ENCODE data around the gene RPL37. TPM values are rescaled to one million over a fixed set of nuclear protein-coding genes. Genes with fewer than 3 reads are reported as not detected.
A peak's percentile ranks its signal among the peaks of the same experiment; 100 is the strongest.
"Not testable (repeated sequence)": the region's sequence is repeated elsewhere in the genome, so short reads cannot be mapped to it uniquely, and the experiment has no call there.

The RPL37 gene
- polyA plus RNA-seq, 4 donors: 1,027 to 2,589 (median 1,856) TPM

GRCh38 chr5:40825461-40826043 lies 9.5 kb downstream of the RPL37 start:
- not testable (repeated sequence) for H3K4me3 ChIP-seq (ENCODE audit: low read depth in 1 of 3, low read length in 3 of 3); DNase-seq; H3K9me3 ChIP-seq (ENCODE audit: control insufficient read depth in 2 of 2, insufficient read depth in 1 of 2, low read depth in 1 of 2, low read length in 1 of 2); FAIRE-seq; H3K27me3 ChIP-seq (ENCODE audit: control insufficient read depth in 3 of 3, insufficient read depth in 3 of 3, low read length in 3 of 3); H3K27ac ChIP-seq (ENCODE audit: low read depth in 1 of 3, low read length in 2 of 3); H3K4me1 ChIP-seq (ENCODE audit: control insufficient read depth in 3 of 3, insufficient read depth in 2 of 3, low read depth in 1 of 3, low read length in 2 of 3)
- 86 to 92% (median 89%) methylated on average over 11 of the region's 11 CpGs for WGBS, 3 donors
- H3K36me3 ChIP-seq (ENCODE audit: control insufficient read depth in 3 of 3, insufficient read depth in 2 of 3, low read depth in 1 of 3, low read length in 3 of 3): peaks cover 14 to 33% (median 16%) of the 10 kb centered on the region in 3 donors

GRCh38 chr5:40823459-40823858 lies 11.6 kb downstream of the RPL37 start:
- Histone ChIP-seq H3K9me3 (ENCODE audit: control insufficient read depth in 2 of 2, insufficient read depth in 1 of 2, low read depth in 1 of 2, low read length in 1 of 2) (no peaks in the 10 kb centered on the region), H3K27ac (ENCODE audit: low read depth in 1 of 3, low read length in 2 of 3) (no peak overlapping the region), H3K27me3 (ENCODE audit: control insufficient read depth in 3 of 3, insufficient read depth in 3 of 3, low read length in 3 of 3) (no peaks in the 10 kb centered on the region), H3K4me1 (ENCODE audit: control insufficient read depth in 3 of 3, insufficient read depth in 2 of 3, low read depth in 1 of 3, low read length in 2 of 3) (no peaks in the 10 kb centered on the region), H3K4me3 (ENCODE audit: low read depth in 1 of 3, low read length in 3 of 3) (no peak overlapping the region), H3K36me3 (ENCODE audit: control insufficient read depth in 3 of 3, insufficient read depth in 2 of 3, low read depth in 1 of 3, low read length in 3 of 3) (peaks cover 5 to 20% (median 6%) of the 10 kb centered on the region in 3 donors)
- no peak for DNase-seq
- FAIRE-seq: no peak
- 38 to 56% (median 43%) methylated on average over 1 of the region's 1 CpG for WGBS, 3 donors

GRCh38 chr5:40813698-40814281 lies 21.2 kb downstream of the RPL37 start:
- no peak overlapping the region for H3K27ac ChIP-seq (ENCODE audit: low read depth in 1 of 3, low read length in 2 of 3)
- H3K4me3 ChIP-seq (ENCODE audit: low read depth in 1 of 3, low read length in 3 of 3): no peak overlapping the region
- WGBS, 3 donors: 70 to 83% (median 73%) methylated on average over 2 of the region's 2 CpGs
- H3K4me1 ChIP-seq (ENCODE audit: control insufficient read depth in 3 of 3, insufficient read depth in 2 of 3, low read depth in 1 of 3, low read length in 2 of 3): no peaks in the 10 kb centered on the region
- H3K27me3 ChIP-seq (ENCODE audit: control insufficient read depth in 3 of 3, insufficient read depth in 3 of 3, low read length in 3 of 3): no peaks in the 10 kb centered on the region
- no peak for FAIRE-seq
- H3K36me3 ChIP-seq (ENCODE audit: control insufficient read depth in 3 of 3, insufficient read depth in 2 of 3, low read depth in 1 of 3, low read length in 3 of 3): no peaks in the 10 kb centered on the region
- no peaks in the 10 kb centered on the region for H3K9me3 ChIP-seq (ENCODE audit: control insufficient read depth in 2 of 2, insufficient read depth in 1 of 2, low read depth in 1 of 2, low read length in 1 of 2)
- DNase-seq: no peak

GRCh38 chr5:40812125-40812524 lies 22.9 kb downstream of the RPL37 start:
- H3K4me1 ChIP-seq (ENCODE audit: control insufficient read depth in 3 of 3, insufficient read depth in 2 of 3, low read depth in 1 of 3, low read length in 2 of 3): no peaks in the 10 kb centered on the region
- H3K27ac ChIP-seq (ENCODE audit: low read depth in 1 of 3, low read length in 2 of 3): no peak overlapping the region
- H3K4me3 ChIP-seq (ENCODE audit: low read depth in 1 of 3, low read length in 3 of 3): no peak overlapping the region
- H3K9me3 ChIP-seq (ENCODE audit: control insufficient read depth in 2 of 2, insufficient read depth in 1 of 2, low read depth in 1 of 2, low read length in 1 of 2): no peaks in the 10 kb centered on the region
- no peaks in the 10 kb centered on the region for H3K36me3 ChIP-seq (ENCODE audit: control insufficient read depth in 3 of 3, insufficient read depth in 2 of 3, low read depth in 1 of 3, low read length in 3 of 3)
- DNase-seq (peak in 1 of 2 donors; percentile 90), FAIRE-seq (no peak)
- no peaks in the 10 kb centered on the region for H3K27me3 ChIP-seq (ENCODE audit: control insufficient read depth in 3 of 3, insufficient read depth in 3 of 3, low read length in 3 of 3)
- 6 to 25% (median 23%) methylated on average over 1 of the region's 1 CpG for WGBS, 3 donors

GRCh38 chr5:40801771-40802562 lies 33.1 kb downstream of the RPL37 start:
- Histone ChIP-seq H3K27me3 (ENCODE audit: control insufficient read depth in 3 of 3, insufficient read depth in 3 of 3, low read length in 3 of 3) (no peaks in the 10 kb centered on the region), H3K9me3 (ENCODE audit: control insufficient read depth in 2 of 2, insufficient read depth in 1 of 2, low read depth in 1 of 2, low read length in 1 of 2) (no peaks in the 10 kb centered on the region), H3K36me3 (ENCODE audit: control insufficient read depth in 3 of 3, insufficient read depth in 2 of 3, low read depth in 1 of 3, low read length in 3 of 3) (no peaks in the 10 kb centered on the region), H3K4me1 (ENCODE audit: control insufficient read depth in 3 of 3, insufficient read depth in 2 of 3, low read depth in 1 of 3, low read length in 2 of 3) (no peaks in the 10 kb centered on the region), H3K27ac (ENCODE audit: low read depth in 1 of 3, low read length in 2 of 3) (no peak overlapping the region), H3K4me3 (ENCODE audit: low read depth in 1 of 3, low read length in 3 of 3) (no peak overlapping the region)
- FAIRE-seq: no peak
- DNase-seq: no peak
- 83 to 88% (median 85%) methylated on average over 8 of the region's 8 CpGs for WGBS, 3 donors

GRCh38 chr5:40799258-40799657 lies 35.8 kb downstream of the RPL37 start:
- H3K9me3 ChIP-seq (ENCODE audit: control insufficient read depth in 2 of 2, insufficient read depth in 1 of 2, low read depth in 1 of 2, low read length in 1 of 2): no peaks in the 10 kb centered on the region
- no peak for DNase-seq
- H3K4me3 ChIP-seq (ENCODE audit: low read depth in 1 of 3, low read length in 3 of 3): no peak overlapping the region
- FAIRE-seq: no peak
- no peaks in the 10 kb centered on the region for H3K27me3 ChIP-seq (ENCODE audit: control insufficient read depth in 3 of 3, insufficient read depth in 3 of 3, low read length in 3 of 3)
- H3K4me1 ChIP-seq (ENCODE audit: control insufficient read depth in 3 of 3, insufficient read depth in 2 of 3, low read depth in 1 of 3, low read length in 2 of 3): peaks cover 2 to 6% (median 5%) of the 10 kb centered on the region in 3 donors
- 0 to 23% (median 0%) methylated on average over 1 of the region's 1 CpG for WGBS, 3 donors
- no peaks in the 10 kb centered on the region for H3K36me3 ChIP-seq (ENCODE audit: control insufficient read depth in 3 of 3, insufficient read depth in 2 of 3, low read depth in 1 of 3, low read length in 3 of 3)
- H3K27ac ChIP-seq (ENCODE audit: low read depth in 1 of 3, low read length in 2 of 3): no peak overlapping the region

GRCh38 chr5:40798801-40799210 lies 36.2 kb downstream of the RPL37 start:
- Histone ChIP-seq H3K36me3 (ENCODE audit: control insufficient read depth in 3 of 3, insufficient read depth in 2 of 3, low read depth in 1 of 3, low read length in 3 of 3) (peaks cover 0 to under 1% (median 0%) of the 10 kb centered on the region in 3 donors), H3K4me3 (ENCODE audit: low read depth in 1 of 3, low read length in 3 of 3) (peak overlapping the region in 2 of 3 donors; percentile 84 to 96), H3K27ac (ENCODE audit: low read depth in 1 of 3, low read length in 2 of 3) (peak overlapping the region; percentile 5 to 87 (median 43)), H3K4me1 (ENCODE audit: control insufficient read depth in 3 of 3, insufficient read depth in 2 of 3, low read depth in 1 of 3, low read length in 2 of 3) (peaks cover 2 to 6% (median 5%) of the 10 kb centered on the region in 3 donors), H3K9me3 (ENCODE audit: control insufficient read depth in 2 of 2, insufficient read depth in 1 of 2, low read depth in 1 of 2, low read length in 1 of 2) (no peaks in the 10 kb centered on the region), H3K27me3 (ENCODE audit: control insufficient read depth in 3 of 3, insufficient read depth in 3 of 3, low read length in 3 of 3) (no peaks in the 10 kb centered on the region)
- 3 to 4% (median 4%) methylated on average over 7 of the region's 7 CpGs for WGBS, 3 donors
- FAIRE-seq (no peak), DNase-seq (no peak)

GRCh38 chr5:40798012-40798800 lies 36.8 kb downstream of the RPL37 start, which contains the start of gene PRKAA1:
Gene PRKAA1, minus strand, starts transcription at chr5:40798374. Its CDS starts 185 bp downstream, at chr5:40798189.
- Histone ChIP-seq H3K36me3 (ENCODE audit: control insufficient read depth in 3 of 3, insufficient read depth in 2 of 3, low read depth in 1 of 3, low read length in 3 of 3) (peaks cover 0 to 3% (median 0%) of the 10 kb centered on the region in 3 donors), H3K27me3 (ENCODE audit: control insufficient read depth in 3 of 3, insufficient read depth in 3 of 3, low read length in 3 of 3) (no peaks in the 10 kb centered on the region), H3K4me1 (ENCODE audit: control insufficient read depth in 3 of 3, insufficient read depth in 2 of 3, low read depth in 1 of 3, low read length in 2 of 3) (peaks cover 2 to 6% (median 5%) of the 10 kb centered on the region in 3 donors), H3K9me3 (ENCODE audit: control insufficient read depth in 2 of 2, insufficient read depth in 1 of 2, low read depth in 1 of 2, low read length in 1 of 2) (no peaks in the 10 kb centered on the region), H3K4me3 (ENCODE audit: low read depth in 1 of 3, low read length in 3 of 3) (peak within 1 kb of the TSS; percentile 84 to 99 (median 96)), H3K27ac (ENCODE audit: low read depth in 1 of 3, low read length in 2 of 3) (peak within 1 kb of the TSS; percentile 38 to 99 (median 98))
- WGBS, 3 donors: 1% methylated on average over 41 to 70 of the region's 70 CpGs
- DNase-seq (peak; percentile 84 to 93), FAIRE-seq (no peak)

All from small intestine (tissue), 7 donors.